UCSD-AML1 (cell line): ENCODE results near the gene SPTBN1.
"Not testable (repeated sequence)": the region's sequence is repeated elsewhere in the genome, so short reads cannot be mapped to it uniquely, and the experiment has no call there.

Experiments
- DNase-seq: peaks from one replicate; lab custom pipeline; 2025; ENCODE audit not compliant: unreplicated experiment; lab: John Stamatoyannopoulos, UW

The SPTBN1 gene

DNA sequence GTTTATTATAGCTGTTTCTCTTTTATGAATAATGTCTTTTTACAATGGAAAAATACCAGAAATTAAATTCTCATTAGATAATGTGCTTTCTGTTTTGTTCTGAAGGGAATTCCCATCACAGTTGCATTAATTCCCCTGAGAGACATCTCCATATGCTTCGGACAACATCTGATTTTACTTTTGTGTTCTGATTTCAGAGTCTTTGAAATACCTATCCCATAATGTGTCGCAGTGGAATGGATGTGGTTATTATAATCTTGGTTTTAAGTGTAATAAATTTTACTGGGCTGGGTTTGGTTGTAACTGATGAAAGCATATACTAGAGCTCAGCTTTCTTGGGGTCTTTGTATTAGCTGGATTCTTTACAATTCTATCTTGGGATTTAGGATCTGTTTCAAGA, 12.5 kb downstream of the SPTBN1 start:
- DNase-seq, result no peak

DNA sequence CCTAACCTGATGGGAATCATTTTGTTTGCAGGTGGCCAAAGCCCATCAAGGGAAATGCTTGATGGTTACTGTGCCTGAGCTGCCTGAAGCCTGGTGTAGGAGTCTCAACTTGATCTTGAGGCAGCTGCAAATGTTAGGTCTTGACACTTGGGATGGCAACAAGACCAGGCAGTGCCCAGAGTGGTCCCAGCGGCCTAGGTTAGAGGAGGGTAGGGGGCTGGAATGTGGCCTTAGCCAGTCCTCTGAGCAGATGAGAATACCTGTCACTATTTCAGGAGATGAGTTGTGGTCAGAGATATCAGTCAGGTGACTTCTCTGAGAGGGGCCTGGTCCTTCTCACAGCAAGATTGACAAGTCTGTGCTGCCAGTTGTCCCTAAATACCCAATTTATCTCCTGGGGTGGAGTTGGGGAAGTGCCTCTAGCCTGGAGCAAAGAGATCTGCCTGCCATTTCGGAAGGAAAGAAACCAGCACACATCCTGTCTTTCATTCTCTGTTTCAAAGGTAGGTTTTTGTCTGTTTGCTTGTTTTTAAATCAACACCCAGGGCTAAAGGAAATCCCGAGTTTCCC, 13.4 kb downstream of the SPTBN1 start:
- DNase-seq, result peak; percentile 36

DNA sequence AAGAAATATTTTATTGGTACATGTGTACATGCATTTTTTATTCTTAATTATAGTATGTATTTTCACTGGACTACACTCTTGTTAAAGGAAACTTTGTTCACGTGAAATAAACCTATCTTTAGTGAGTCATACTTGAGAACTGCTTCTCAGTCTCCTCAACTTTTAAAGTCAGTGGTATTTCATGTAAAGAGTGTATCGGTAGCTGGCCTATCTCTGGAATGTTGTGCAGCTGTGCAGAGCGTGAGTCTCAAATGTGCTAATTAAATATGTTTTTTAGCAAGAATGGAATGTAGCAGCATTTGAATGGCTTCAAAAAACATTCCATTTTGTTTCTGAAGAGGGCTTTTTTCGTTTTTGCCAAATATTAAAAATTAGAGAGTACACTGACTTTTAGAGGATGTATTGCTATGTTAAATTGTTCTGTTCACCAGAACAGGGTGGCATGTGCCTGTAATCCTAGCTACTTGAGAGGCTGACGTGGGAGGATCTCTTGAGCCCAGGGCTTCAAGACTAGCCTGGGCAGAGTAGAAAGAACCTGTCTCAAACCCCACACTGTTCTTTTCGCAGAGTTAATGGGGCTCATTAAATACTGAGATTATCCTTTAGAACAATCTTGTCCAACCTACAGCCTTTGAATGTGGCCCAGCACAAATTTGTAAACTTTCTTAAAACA, 14.3 kb downstream of the SPTBN1 start:
- DNase-seq, result no peak

DNA sequence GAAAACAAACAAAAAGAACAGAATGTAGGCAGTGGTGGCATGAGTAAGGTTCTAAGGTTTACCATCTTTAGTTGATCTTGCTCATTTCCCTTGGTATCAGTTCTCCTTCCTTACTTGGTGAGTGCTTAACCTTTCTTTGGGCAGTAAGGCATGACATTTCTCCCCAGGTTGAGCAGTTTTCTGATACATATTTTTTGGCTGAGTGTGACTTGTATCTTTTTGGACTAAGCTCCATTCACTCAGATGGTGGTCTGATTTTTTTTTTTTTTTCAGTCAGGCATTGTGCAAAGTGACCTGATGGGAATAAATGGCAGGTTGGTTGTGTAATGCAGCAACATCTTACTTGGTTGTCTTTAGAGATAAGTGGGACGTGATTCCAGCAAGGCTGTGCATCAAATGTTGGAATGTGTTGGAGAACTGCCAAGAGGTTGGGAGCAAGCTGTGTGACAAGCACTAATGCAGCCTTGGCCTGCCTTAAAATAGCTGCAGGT, 15.1 kb downstream of the SPTBN1 start:
- DNase-seq, result no peak

DNA sequence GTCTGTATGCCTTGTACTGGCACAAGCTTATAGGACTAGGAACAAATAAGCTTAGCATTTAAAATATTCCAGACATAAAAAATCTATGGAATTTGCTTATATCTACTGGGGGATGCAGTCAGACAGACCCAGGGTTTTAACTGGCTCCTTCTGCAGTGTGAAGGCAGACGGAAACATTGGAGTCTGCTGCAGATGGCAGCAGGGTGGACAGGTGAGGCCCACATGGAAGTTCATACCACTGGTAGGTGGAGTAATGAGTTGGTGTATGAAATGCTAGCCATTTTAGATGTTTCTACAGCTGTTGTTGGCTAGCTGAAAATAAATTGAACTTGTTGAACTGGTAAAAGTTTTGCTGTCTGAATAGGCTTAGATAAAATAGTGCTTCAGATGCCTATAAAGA, 17.7 kb downstream of the SPTBN1 start:
- DNase-seq, result no peak

DNA sequence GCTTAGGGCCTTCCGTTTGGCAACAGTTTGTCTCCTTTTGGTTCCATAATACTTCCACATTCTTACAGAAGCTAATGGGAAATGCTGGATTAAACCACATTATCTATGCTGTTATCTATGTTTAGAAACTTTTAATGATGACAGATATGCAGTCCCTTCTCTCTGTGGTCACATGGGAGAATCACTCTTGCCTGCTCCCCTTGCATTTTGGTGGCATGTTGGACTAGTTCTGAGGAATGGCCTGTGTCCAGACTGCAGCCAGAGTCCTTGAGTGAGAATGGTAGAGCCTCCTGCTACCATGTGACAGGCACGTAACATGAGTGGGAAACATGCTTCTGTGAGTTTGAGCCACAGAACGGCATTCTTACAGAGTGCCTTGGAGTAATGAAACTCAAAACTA, 19.2 kb downstream of the SPTBN1 start:
- no peak for DNase-seq

DNA sequence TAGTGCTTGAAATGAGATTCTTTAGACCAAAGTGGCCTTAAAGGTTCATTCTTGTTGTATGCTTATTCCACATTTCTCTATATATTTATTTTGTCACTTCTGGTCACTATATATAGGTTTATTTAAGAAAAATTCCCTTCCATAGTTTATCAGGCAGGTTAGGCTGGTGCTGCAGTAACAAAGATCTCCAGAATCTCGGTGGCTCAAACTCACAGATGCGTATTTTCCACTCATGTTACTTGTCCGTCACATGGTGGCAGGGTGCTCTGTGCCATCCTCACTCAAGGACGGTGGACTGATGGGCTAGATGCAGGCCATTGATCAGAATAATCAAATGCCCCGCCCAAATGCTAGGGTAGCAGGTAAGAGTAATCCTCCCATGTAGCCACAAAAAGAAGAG, 19.8 kb downstream of the SPTBN1 start:
- no peak for DNase-seq

DNA sequence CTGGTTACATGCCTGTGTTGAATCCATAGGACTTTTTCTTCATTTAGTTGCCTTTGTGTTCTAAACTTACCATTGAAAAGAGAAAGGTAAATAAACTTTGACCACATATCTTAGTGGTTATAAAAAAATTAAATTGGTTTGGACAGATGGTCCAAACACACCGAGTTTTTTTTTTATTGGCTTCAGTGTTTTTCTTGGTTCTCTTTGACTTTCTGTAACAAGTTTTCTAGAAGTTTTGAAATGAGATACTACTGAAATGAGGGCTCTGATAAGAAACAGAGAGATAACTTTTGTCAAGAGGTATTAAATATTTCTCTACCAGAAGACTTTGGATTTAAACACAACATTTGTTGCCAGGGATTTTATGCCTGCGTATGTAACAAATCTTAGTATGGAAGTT, 20.7 kb downstream of the SPTBN1 start:
- no peak for DNase-seq

DNA sequence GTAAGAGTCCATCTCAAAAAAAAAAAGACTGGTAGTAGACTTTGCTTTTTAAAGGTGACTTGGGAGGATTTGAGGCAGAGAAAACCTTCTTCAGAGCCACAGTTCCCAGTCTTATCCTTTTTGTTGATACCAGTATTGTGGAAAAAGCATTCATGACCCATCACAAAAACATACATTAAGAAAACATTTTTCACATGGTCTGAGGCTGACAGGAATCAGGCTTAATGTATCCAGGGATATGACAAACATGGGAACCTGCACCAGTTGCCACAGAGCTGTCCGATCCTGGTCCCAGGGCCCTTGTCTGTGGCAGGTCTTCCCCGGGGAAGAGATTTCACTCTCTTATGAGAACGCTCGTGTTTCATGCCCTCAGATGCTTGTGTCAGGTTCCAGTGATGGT, 21.8 kb downstream of the SPTBN1 start:
- no peak for DNase-seq

DNA sequence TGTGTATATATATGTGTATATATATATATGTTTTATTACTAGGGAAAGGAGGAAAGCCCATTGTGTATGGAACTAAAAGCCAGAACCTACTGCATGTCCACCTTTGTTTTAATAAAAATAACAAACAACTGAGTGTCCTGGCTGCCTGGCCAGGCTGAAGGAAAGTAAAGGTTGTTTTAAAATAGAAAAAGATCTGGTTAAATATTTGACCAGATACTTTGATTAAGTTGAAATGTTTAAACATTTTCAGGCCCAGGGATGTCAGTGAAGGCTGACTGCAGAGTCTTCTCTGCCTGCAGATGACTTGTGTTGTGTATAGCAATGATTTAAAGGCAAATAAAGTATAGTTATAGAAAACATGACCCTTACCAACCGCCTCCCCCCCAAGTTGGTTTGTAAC, 22.8 kb downstream of the SPTBN1 start:
- DNase-seq, result no peak

DNA sequence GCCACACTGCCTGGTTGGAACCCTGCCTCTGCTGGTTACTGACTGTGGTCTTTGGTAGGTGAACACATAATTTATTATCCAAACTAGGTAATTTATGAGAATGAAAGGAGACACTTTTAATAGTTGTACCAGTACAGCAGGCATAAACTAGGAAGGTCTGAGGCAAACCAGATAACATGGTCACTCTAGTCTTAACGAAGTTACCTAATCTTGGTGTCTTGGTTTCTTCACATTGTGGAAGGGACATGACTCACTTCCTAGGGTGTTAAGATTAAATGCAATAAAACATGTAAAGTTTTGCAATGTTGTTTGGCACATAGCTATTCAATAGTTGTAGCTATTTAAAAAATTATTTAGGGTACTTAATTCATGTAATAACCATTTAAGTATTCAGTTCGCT, 23.3 kb downstream of the SPTBN1 start:
- no peak for DNase-seq

DNA sequence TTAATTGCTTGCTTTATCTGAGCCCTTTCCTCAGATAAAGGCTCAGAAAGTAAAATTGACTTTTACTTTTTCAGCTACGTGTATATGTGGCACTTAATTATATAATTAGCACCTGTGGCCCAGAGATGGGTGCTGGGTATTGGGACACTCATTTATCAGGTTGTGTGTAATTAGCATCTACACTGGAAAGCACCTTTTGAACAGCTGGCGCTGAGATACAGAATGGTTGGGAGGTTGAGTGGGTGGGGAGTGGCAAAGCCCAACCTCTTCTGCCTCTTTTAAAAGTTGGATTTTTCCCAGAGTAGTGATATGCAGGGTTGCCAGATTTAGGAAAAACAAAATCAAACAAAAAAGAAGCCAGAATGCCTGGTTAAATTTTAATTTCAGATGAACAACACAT, 23.9 kb downstream of the SPTBN1 start:
- no peak for DNase-seq

DNA sequence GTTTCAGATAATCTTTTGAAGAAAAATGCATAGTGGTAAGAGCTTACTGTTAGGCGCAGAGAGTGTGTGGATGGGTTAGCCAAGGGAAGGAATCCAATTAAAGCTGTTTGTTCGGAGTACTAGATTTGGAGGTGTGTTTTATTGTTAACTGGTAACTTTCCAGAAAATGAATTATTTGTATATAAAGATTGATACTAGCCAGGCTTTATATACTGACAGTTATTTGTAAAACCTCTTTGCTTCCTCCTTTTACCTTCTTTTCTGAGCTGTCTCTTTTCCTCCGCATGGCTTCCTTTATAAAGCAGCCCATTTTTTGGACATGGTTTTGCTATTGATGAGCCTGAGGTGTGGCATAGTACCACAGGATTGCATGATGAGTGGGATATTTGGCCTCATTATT, 25.6 kb downstream of the SPTBN1 start:
- DNase-seq, result no peak

DNA sequence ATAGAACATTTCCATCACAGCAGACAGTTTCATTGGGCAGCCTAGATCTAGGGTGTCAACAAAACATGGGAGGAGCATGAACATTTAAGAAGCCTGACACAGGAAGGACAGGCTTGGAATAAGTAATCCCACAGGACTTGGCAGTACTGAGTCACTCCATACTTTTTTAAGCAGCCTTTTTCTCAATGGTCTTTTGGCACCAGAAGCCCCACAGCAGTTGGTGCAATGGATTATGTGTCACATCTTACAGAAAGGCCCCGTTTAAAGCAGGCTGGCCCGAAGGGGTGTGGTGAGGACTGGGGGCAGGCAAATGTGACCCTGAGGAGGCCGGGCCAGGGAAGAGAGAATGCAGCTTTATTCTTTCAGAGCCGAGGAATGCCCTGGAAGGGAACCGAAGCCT, 26.6 kb downstream of the SPTBN1 start:
- no peak for DNase-seq

DNA sequence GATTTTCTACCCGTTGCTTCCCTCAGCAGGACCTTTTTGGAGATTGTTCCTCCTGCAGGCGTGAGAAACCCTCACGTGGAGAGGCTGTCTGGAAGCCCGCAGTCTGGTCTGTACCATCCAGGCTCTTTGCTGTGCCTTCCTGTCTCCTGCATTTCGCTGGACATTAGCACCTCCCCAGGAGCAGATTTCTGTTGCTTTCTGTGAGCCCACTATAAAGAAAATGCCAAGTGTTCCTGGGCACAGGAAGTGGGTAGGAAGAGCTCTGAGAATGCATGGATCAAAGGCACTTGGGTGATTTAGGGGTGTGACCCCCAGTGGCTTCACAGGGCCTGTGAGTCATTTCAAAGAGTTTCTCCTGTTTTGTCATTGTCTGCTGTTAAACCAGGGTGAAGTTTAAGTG, 27.3 kb downstream of the SPTBN1 start:
- DNase-seq, result no peak

DNA sequence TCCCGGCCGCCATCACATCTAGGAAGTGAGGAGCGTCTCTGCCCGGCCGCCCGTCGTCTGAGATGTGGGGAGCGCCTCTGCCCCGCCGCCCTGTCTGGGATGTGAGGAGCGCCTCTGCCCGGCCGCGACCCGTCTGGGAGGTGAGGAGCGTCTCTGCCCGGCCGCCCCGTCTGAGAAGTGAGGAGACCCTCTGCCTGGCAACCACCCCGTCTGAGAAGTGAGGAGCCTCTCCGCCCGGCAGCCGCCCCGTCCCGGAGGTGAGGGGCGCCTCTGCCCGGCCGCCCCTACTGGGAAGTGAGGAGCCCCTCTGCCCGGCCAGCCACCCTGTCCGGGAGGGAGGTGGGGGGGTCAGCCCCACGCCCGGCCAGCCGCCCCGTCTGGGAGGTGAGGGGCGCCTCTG, 29.6 kb downstream of the SPTBN1 start:
- DNase-seq, result not testable (repeated sequence)

DNA sequence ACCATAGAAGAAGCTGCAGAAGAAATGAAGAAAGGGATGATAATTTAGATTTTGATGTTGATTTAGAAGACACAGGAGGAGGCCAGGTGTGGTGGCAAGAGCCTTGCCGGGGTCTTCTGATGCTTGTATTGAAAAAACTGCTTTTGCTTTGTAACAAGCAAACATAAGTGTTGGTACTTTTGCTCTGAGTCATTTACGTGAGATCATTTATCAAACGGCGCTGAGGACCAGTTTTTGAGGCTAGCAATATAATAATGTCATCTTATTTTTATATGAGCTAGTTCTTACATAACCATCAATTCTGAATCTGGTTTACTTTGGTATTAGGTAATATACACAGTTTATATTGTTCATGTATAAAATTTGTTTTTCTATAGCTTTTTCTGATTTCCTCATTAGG, 30.6 kb downstream of the SPTBN1 start:
- no peak for DNase-seq

DNA sequence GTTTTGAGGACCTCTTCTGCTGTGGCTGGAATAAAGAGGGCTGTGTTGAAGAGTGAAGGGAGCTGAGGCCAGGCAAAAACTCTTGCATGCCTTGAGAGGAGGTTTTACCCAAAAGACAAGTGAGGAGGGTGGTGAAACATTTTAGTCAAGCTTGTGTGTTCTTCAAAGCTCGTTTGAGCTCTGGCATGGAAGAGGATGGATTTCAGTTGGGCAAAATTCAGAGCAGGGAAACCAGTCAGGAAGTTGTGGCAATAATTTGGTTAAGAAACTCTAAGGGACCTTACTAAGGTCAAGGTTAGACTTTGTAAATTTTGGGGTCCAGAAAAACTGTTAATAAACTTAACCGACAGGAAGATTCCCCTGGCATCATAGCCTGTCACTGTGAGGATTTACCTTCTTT, 34.7 kb downstream of the SPTBN1 start:
- no peak for DNase-seq

DNA sequence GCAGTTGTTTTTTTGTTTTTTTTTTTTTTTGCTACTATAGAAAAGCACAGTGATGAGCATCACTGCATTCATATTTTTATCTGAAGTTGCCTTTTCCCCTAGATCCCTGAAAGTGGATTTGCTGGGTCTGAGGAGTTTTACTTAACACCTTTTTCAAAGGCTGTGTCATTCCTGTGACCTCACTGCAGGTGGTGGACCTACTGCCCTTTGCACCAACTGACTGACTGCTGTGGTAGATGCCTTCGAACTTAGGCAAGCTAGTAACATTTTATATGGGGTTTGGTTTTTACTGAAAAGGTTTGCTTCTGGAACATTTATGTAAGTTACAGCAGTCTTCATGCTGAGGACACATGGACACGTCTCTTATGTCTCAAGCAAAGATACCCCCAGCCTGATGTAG, 36.2 kb downstream of the SPTBN1 start:
- no peak for DNase-seq

DNA sequence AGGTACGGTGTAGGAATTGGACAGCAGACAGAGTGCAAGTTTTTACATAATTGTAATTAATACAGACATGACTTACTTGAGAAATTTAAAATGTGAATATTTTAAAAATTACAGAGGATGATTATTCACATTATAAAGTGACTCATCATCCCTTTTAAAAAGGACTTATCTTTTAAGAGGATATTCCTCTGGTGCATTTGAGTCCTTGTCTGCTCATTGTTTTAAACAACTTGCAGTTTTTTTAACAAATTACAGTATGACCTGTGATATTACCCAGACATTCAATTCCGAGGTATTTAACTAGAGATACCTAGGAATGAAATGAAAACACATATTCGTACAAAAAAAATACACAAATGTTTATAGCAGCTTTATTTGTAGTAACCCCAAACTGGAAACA, 38.0 kb downstream of the SPTBN1 start:
- DNase-seq, result no peak

DNA sequence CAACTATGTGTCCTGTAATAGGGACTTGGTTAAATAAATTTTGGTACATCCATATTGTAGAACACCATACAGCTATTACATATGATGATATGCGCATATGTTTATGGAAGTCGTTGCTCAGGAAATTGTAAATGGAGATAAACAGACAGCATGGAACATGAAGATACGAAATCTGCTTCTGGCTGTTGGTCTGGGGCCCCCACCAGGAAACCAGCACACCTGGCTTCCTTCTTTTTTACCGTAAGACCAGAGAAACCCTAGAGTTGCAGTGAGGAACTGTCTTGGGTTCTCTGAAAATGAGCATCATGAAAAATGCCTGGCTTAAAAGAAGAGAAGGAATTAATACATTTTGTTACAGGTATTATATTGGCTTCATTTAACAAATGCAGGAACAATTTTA, 40.8 kb downstream of the SPTBN1 start:
- no peak for DNase-seq

DNA sequence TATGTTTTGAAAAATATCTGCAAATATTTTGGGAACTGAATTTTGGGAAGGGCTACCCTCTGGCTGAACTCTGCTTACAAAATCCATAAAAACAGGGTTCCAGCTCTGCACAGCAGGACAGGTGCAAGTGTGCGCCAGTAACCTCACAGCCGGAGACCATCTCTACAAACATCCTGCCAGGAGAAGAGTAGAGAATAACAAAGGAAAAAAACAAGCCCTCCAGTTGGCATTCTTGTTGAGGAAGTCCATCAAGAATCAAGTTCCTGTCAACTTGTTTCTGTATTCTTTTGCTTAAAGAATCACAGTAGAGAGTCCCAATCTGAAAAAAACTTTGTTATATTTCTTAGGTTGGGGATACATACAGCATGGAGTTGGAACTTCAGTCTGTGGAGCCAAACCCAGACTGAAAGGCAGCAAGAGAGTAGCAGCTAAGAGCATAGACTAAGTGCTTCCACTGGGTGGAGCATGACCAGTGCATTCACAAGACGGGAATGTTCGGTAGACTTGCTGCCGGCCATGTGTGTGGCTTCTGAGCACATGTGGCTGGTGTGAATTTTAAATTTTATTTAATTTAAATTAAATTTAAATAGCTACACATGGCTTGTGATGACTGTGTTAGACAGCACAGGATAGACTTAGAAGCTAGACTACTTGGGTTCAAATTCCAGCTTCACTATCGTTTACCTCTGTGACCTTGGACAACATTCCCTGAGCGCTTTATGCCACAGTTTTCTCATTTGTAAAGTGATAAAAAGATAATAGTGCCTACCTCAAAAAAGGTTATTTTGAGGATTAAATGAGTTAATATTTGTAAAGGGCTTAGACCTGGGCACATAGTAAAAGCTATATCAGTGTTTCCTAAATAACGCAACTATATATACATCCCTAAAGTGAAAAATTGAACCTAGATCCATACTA, 41.9 kb downstream of the SPTBN1 start:
- no peak for DNase-seq
